ENCODE results near the gene DGKQ. TPM values are rescaled to one million over a fixed set of nuclear protein-coding genes. Genes with fewer than 3 reads are reported as not detected.

The DGKQ gene
- total RNA-seq, 1 donor from 2014 or later: 15.4 TPM

- no peaks in the 10 kb centered on the region for H3K36me3 Mint-ChIP-seq (ENCODE audit: low read depth)
- no peak for TF ChIP-seq CTCF (IDR thresholded peaks at IDR 0.05)
- no peaks in the 10 kb centered on the region for H3K27me3 Mint-ChIP-seq (ENCODE audit: low read depth)
- H3K9me3 Mint-ChIP-seq (ENCODE audit: low read depth): no peaks in the 10 kb centered on the region
- no peaks in the 10 kb centered on the region for H3K4me1 Mint-ChIP-seq (ENCODE audit: low read depth)
- peak; percentile 82 for DNase-seq (ENCODE audit: low spot score)
- no peak overlapping the region for H3K4me3 Mint-ChIP-seq (ENCODE audit: unreplicated experiment)
- H3K27ac Mint-ChIP-seq (ENCODE audit: unreplicated experiment): no peak overlapping the region
These were observed 63.5 kb downstream of the DGKQ start for GRCh38 chr4:909821-910220.

GRCh38 chr4:909131-909571, 64.2 kb downstream of the DGKQ start:
- Mint-ChIP-seq H3K4me3 (ENCODE audit: unreplicated experiment) (no peak overlapping the region), H3K4me1 (ENCODE audit: low read depth) (no peaks in the 10 kb centered on the region), H3K36me3 (ENCODE audit: low read depth) (no peaks in the 10 kb centered on the region), H3K27ac (ENCODE audit: unreplicated experiment) (no peak overlapping the region), H3K27me3 (ENCODE audit: low read depth) (no peaks in the 10 kb centered on the region), H3K9me3 (ENCODE audit: low read depth) (no peaks in the 10 kb centered on the region)
- DNase-seq (ENCODE audit: low spot score): peak; percentile 69
- TF ChIP-seq CTCF (IDR thresholded peaks at IDR 0.05): no peak

Other genes with a start within 250 kb of the DGKQ start
- gene CPLX1, start 147.4 kb downstream of the DGKQ start, total RNA-seq: not detected in 3 replicates
- 61.4 to 85.7 TPM (median 69.2 TPM) in 3 replicates for gene GAK, start 41.3 kb downstream of the DGKQ start, total RNA-seq
- gene TMEM175, start 41.1 kb downstream of the DGKQ start, total RNA-seq: 25.5 to 47.5 TPM (median 26.1 TPM) in 3 replicates
- 42.6 to 53.0 TPM (median 46.0 TPM) in 3 replicates for gene IDUA, start 13.5 kb upstream of the DGKQ start, total RNA-seq
- 0.72 to 1.6 TPM (median 0.75 TPM) in 3 replicates for gene SLC26A1, start 19.8 kb upstream of the DGKQ start, total RNA-seq
- 70.4 to 76.3 TPM (median 75.7 TPM) in 3 replicates for gene FGFRL1, start 38.1 kb upstream of the DGKQ start, total RNA-seq
- gene RNF212, start 140.0 kb upstream of the DGKQ start, total RNA-seq: 4.6 to 12.8 TPM (median 9.1 TPM) in 3 replicates
- gene SPON2, start 199.0 kb upstream of the DGKQ start, total RNA-seq: 158 to 184 TPM (median 162 TPM) in 3 replicates

All from chondrocyte (in vitro differentiated cells).